SU-DHL-6 (cell line): ENCODE measurements around the gene SPINT3.

Source experiments
- H2AFZ ChIP-seq: fragments of 200-600 bp; sonication (generic); 2 replicates; pipeline ENCODE4 v1.6.1; 2014; ENCODE audit warnings: low read depth, mild to moderate bottlenecking, moderate library complexity, mixed read lengths, antibody characterized with exemption, low read length; ENCODE audit not compliant: severe bottlenecking
- H3F3A ChIP-seq: fragments of 200-600 bp; shearing (Covaris generic); 2 replicates; pipeline ENCODE4 v1.6.0; 2016; ENCODE audit warnings: antibody characterized with exemption, mild to moderate bottlenecking; ENCODE audit not compliant: insufficient read depth
- H3K27ac ChIP-seq: fragments of 200-600 bp; sonication (generic); 2 replicates; pipeline ENCODE4 v1.5.1; 2016; ENCODE audit warnings: low read depth, mild to moderate bottlenecking, low read length, moderate library complexity, mixed read lengths
- H3K27me3 ChIP-seq: fragments of 200-600 bp; sonication (generic), shearing (Covaris generic); 2 replicates; pipeline ENCODE4 v1.6.0; 2014; ENCODE audit warnings: mild to moderate bottlenecking, low read length
- H3K36me3 ChIP-seq: fragments of 200-600 bp; sonication (generic); 2 replicates; pipeline ENCODE4 v1.6.1; 2014; ENCODE audit warnings: mild to moderate bottlenecking, low read length, mixed read lengths
- H3K4me2 ChIP-seq: fragments of 300-600, 200-600 bp; shearing (Covaris generic), sonication (generic); 2 replicates; pipeline ENCODE4 v1.6.0; 2014; ENCODE audit warnings: low read length, low read depth, mild to moderate bottlenecking; ENCODE audit not compliant: poor library complexity, severe bottlenecking
- H3K4me3 ChIP-seq: fragments of 200-600 bp; sonication (generic); 2 replicates; pipeline ENCODE4 v1.5.1; 2014; ENCODE audit warnings: antibody characterized with exemption, low read length, mild to moderate bottlenecking, mixed read lengths; ENCODE audit not compliant: insufficient read depth, poor library complexity, severe bottlenecking
- H3K79me2 ChIP-seq: fragments of 200-600 bp; sonication (generic); 2 replicates; pipeline ENCODE4 v1.6.1; 2014; ENCODE audit warnings: mild to moderate bottlenecking, low read length, moderate library complexity; ENCODE audit not compliant: insufficient read depth
- H3K9ac ChIP-seq: fragments of 200-600 bp; sonication (generic); 2 replicates; pipeline ENCODE4 v1.7.0; 2014; ENCODE audit warnings: mild to moderate bottlenecking, low read length
- H3K9me2 ChIP-seq: fragments of 200-600 bp; sonication (generic); replicated peaks from 2 replicates; pipeline ENCODE4 v1.6.1; 2014; ENCODE audit warnings: low read length; ENCODE audit not compliant: insufficient read depth
- H3K9me3 ChIP-seq: fragments of 200-600 bp; sonication (generic); 2 replicates; pipeline ENCODE4 v1.6.1; 2014; ENCODE audit warnings: low read length, mixed read lengths; ENCODE audit not compliant: insufficient read depth
- H4K20me1 ChIP-seq: fragments of 200-600 bp; sonication (generic); 2 replicates; pipeline ENCODE4 v1.6.1; 2014; ENCODE audit warnings: low read depth, mild to moderate bottlenecking, antibody characterized with exemption, low read length, moderate library complexity, mixed read lengths
- EZH2phosphoT487 ChIP-seq: fragments of 200-600 bp; sonication (generic), shearing (Covaris generic); conservative IDR thresholded peaks from 2 replicates; pipeline ENCODE4 v1.6.1; 2018; ENCODE audit warnings: mild to moderate bottlenecking, antibody characterized with exemption, low read length, moderate library complexity, mixed read lengths
- TF ChIP-seq, protein P1 (sequence below): fragments of 200-600 bp; sonication (generic); IDR thresholded peaks from one replicate; pipeline ENCODE4 v1.5.1; 2017; ENCODE audit warnings: antibody characterized with exemption, mild to moderate bottlenecking, low read length, moderate library complexity; ENCODE audit not compliant: insufficient read depth, poor library complexity, severe bottlenecking

The SPINT3 gene

GRCh38 chr20:45500022-45500421, 15.4 kb downstream of the SPINT3 start:
- H3K27ac ChIP-seq: no peak overlapping the region
- H3K9me2 ChIP-seq: no peaks in the 10 kb centered on the region
- H3F3A ChIP-seq: no peaks in the 10 kb centered on the region
- H3K9ac ChIP-seq: no peak overlapping the region
- H3K4me3 ChIP-seq: no peak overlapping the region
- H4K20me1 ChIP-seq: no peaks in the 10 kb centered on the region
- no peaks in the 10 kb centered on the region for H3K9me3 ChIP-seq
- no peak overlapping the region for H3K4me2 ChIP-seq
- no peaks in the 10 kb centered on the region for H3K36me3 ChIP-seq
- no peaks in the 10 kb centered on the region for H3K27me3 ChIP-seq
- no peak for TF ChIP-seq EZH2phosphoT487
- TF ChIP-seq, protein P1, sequence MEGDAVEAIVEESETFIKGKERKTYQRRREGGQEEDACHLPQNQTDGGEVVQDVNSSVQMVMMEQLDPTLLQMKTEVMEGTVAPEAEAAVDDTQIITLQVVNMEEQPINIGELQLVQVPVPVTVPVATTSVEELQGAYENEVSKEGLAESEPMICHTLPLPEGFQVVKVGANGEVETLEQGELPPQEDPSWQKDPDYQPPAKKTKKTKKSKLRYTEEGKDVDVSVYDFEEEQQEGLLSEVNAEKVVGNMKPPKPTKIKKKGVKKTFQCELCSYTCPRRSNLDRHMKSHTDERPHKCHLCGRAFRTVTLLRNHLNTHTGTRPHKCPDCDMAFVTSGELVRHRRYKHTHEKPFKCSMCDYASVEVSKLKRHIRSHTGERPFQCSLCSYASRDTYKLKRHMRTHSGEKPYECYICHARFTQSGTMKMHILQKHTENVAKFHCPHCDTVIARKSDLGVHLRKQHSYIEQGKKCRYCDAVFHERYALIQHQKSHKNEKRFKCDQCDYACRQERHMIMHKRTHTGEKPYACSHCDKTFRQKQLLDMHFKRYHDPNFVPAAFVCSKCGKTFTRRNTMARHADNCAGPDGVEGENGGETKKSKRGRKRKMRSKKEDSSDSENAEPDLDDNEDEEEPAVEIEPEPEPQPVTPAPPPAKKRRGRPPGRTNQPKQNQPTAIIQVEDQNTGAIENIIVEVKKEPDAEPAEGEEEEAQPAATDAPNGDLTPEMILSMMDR: no peak
- no peak overlapping the region for H2AFZ ChIP-seq
- no peaks in the 10 kb centered on the region for H3K79me2 ChIP-seq

GRCh38 chr20:45497971-45498494, 17.4 kb downstream of the SPINT3 start:
- TF ChIP-seq, protein P1: no peak
- no peak for TF ChIP-seq EZH2phosphoT487
- Histone ChIP-seq H3K36me3 (no peaks in the 10 kb centered on the region), H3K27ac (no peak overlapping the region), H3K9ac (no peak overlapping the region), H3K9me3 (no peaks in the 10 kb centered on the region), H3K4me3 (no peak overlapping the region), H3K27me3 (no peaks in the 10 kb centered on the region), H3K9me2 (no peaks in the 10 kb centered on the region), H4K20me1 (no peaks in the 10 kb centered on the region), H2AFZ (no peak overlapping the region), H3F3A (no peaks in the 10 kb centered on the region), H3K4me2 (no peak overlapping the region), H3K79me2 (no peaks in the 10 kb centered on the region)

DNA sequence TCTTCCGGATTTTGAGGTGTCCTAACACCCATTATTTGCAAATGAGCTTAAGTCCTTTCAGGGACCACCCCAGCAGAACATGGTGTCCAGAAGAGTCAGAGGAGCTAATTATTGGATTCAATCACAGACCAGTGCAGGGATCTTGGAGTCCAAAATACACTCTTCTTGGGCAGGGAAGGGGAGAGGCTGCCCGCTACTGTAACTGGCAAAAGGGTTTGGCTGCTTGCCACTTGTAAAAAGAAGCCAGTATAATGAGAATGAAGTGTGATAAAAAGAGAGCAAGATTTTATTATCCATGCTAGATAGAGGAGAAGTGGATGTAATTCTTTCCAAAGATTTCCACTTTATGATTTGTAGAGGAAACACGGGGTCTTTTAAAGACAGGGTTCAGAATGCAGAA, 19.3 kb downstream of the SPINT3 start:
- Histone ChIP-seq H3F3A (no peaks in the 10 kb centered on the region), H3K9me2 (no peaks in the 10 kb centered on the region), H2AFZ (no peak overlapping the region), H3K9ac (no peak overlapping the region), H4K20me1 (no peaks in the 10 kb centered on the region), H3K4me3 (no peak overlapping the region), H3K9me3 (no peaks in the 10 kb centered on the region), H3K27me3 (no peaks in the 10 kb centered on the region), H3K36me3 (no peaks in the 10 kb centered on the region), H3K27ac (no peak overlapping the region), H3K79me2 (no peaks in the 10 kb centered on the region), H3K4me2 (no peak overlapping the region)
- TF ChIP-seq, protein P1: no peak
- TF ChIP-seq EZH2phosphoT487: no peak
